GM18861 (cell line): Measurements from ENCODE around the gene BRD3OS.

Source experiments
- ATAC-seq: cut with Tn5 transposase; IDR thresholded peaks from one replicate; pipeline ENCODE4 v1.9.1; 2021; ENCODE audit not compliant: unreplicated experiment

BRD3OS gene

GRCh38 chr9:134032456-134033222 lies 7.4 kb downstream of the BRD3OS start:
- ATAC-seq: no peak

- no peak for ATAC-seq
Measured at GRCh38 chr9:134033516-134034214, 8.4 kb downstream of the BRD3OS start.

- no peak for ATAC-seq
Measured at GRCh38 chr9:134034215-134035040, 9.1 kb downstream of the BRD3OS start.

GRCh38 chr9:134035041-134036039 lies 10.1 kb downstream of the BRD3OS start:
- ATAC-seq: no peak

GRCh38 chr9:134036130-134036529 lies 10.8 kb downstream of the BRD3OS start:
- no peak for ATAC-seq

- ATAC-seq: no peak
Measured at GRCh38 chr9:134037641-134038040, 12.4 kb downstream of the BRD3OS start.

- no peak for ATAC-seq
Measured at GRCh38 chr9:134039386-134040175, 14.3 kb downstream of the BRD3OS start.

GRCh38 chr9:134040176-134040565 lies 14.9 kb downstream of the BRD3OS start:
- ATAC-seq: no peak

GRCh38 chr9:134040781-134041648 lies 15.7 kb downstream of the BRD3OS start:
- ATAC-seq: no peak

- ATAC-seq: no peak
Measured at GRCh38 chr9:134041649-134041962, 16.3 kb downstream of the BRD3OS start.

- ATAC-seq: no peak
Measured at GRCh38 chr9:134043531-134043988, 18.3 kb downstream of the BRD3OS start.

GRCh38 chr9:134044944-134045343 lies 19.7 kb downstream of the BRD3OS start:
- no peak for ATAC-seq

- no peak for ATAC-seq
Measured at GRCh38 chr9:134045841-134046544, 20.7 kb downstream of the BRD3OS start.

- no peak for ATAC-seq
Measured at GRCh38 chr9:134046894-134047681, 21.8 kb downstream of the BRD3OS start.

- no peak for ATAC-seq
Measured at GRCh38 chr9:134047868-134048581, 22.7 kb downstream of the BRD3OS start.

- ATAC-seq: no peak
Measured at GRCh38 chr9:134048582-134048968, 23.3 kb downstream of the BRD3OS start.

GRCh38 chr9:134049236-134049635 lies 24.0 kb downstream of the BRD3OS start:
- ATAC-seq: no peak
